Panc1 (cell line): ENCODE data around the gene STON1.

Experiments used
- POLR2AphosphoS5 ChIP-seq: IDR thresholded peaks from 2 replicates; pipeline ENCODE4 v1.6.1; 2012; ENCODE audit warnings: mild to moderate bottlenecking, low read depth, low read length, moderate library complexity
- SIN3A ChIP-seq: IDR thresholded peaks from 2 replicates; pipeline ENCODE4 v1.6.1; 2012; ENCODE audit warnings: low read depth, mild to moderate bottlenecking, low read length, moderate library complexity, borderline replicate concordance; ENCODE audit not compliant: insufficient read depth
- TF ChIP-seq, protein P1 (sequence below): fragments of 450-650 bp; IDR thresholded peaks from 2 replicates; pipeline ENCODE4 v1.5.1; 2017; ENCODE audit warnings: mild to moderate bottlenecking
- TF ChIP-seq, protein P2 (sequence below), 2 experiments: IDR thresholded peaks; 2 replicates each; pipeline ENCODE4 v1.6.1; 2011 to 2012; ENCODE audit warnings: low read depth in 2 of 2, control low read depth in 1 of 2, low read length in 1 of 2, mild to moderate bottlenecking in 1 of 2, moderate library complexity in 1 of 2; ENCODE audit not compliant: insufficient read depth in 1 of 2

DNA sequence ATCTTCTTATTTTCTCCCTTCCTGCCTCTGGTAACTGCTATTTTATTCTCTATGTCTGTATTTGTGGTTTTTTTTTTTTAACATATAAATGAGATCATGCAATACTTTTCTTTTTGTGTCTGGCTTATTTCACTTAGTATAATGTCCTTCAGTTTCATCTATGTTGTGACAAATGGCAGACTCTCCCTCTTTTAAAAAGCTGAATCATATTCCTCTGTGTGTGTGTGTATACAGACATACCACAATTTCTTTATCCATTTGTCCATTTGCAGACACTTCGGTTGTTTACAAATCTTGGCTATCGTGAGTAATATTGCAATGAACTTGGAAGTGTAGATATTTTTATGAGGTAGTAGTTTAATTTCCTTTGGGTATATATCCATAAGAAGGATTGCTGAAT lies 94.7 kb downstream of the STON1 start:
- TF ChIP-seq, protein P1, sequence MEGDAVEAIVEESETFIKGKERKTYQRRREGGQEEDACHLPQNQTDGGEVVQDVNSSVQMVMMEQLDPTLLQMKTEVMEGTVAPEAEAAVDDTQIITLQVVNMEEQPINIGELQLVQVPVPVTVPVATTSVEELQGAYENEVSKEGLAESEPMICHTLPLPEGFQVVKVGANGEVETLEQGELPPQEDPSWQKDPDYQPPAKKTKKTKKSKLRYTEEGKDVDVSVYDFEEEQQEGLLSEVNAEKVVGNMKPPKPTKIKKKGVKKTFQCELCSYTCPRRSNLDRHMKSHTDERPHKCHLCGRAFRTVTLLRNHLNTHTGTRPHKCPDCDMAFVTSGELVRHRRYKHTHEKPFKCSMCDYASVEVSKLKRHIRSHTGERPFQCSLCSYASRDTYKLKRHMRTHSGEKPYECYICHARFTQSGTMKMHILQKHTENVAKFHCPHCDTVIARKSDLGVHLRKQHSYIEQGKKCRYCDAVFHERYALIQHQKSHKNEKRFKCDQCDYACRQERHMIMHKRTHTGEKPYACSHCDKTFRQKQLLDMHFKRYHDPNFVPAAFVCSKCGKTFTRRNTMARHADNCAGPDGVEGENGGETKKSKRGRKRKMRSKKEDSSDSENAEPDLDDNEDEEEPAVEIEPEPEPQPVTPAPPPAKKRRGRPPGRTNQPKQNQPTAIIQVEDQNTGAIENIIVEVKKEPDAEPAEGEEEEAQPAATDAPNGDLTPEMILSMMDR, result no peak
- TF ChIP-seq POLR2AphosphoS5 (no peak), SIN3A (no peak)
- TF ChIP-seq, protein P2, sequence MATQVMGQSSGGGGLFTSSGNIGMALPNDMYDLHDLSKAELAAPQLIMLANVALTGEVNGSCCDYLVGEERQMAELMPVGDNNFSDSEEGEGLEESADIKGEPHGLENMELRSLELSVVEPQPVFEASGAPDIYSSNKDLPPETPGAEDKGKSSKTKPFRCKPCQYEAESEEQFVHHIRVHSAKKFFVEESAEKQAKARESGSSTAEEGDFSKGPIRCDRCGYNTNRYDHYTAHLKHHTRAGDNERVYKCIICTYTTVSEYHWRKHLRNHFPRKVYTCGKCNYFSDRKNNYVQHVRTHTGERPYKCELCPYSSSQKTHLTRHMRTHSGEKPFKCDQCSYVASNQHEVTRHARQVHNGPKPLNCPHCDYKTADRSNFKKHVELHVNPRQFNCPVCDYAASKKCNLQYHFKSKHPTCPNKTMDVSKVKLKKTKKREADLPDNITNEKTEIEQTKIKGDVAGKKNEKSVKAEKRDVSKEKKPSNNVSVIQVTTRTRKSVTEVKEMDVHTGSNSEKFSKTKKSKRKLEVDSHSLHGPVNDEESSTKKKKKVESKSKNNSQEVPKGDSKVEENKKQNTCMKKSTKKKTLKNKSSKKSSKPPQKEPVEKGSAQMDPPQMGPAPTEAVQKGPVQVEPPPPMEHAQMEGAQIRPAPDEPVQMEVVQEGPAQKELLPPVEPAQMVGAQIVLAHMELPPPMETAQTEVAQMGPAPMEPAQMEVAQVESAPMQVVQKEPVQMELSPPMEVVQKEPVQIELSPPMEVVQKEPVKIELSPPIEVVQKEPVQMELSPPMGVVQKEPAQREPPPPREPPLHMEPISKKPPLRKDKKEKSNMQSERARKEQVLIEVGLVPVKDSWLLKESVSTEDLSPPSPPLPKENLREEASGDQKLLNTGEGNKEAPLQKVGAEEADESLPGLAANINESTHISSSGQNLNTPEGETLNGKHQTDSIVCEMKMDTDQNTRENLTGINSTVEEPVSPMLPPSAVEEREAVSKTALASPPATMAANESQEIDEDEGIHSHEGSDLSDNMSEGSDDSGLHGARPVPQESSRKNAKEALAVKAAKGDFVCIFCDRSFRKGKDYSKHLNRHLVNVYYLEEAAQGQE (IDR thresholded peaks at IDR 0.05; ENCODE audit: insufficient read depth in 1 of 2, low read depth in 2 of 2, low read length in 1 of 2), result no peak
